ENCODE results near the gene C10orf71. TPM values are rescaled to one million over a fixed set of nuclear protein-coding genes. Genes with fewer than 3 reads are reported as not detected.

Gene C10orf71
- total and polyA plus RNA-seq, 2 donors (not counting 1 experiment from before 2014, with no cell fraction given): not detected

GRCh38 chr10:49327036-49327813 is 28.3 kb downstream of the C10orf71 start:
- no peaks in the 10 kb centered on the region for H3K9me3 Mint-ChIP-seq (ENCODE audit: insufficient read depth)

More at GRCh38 chr10:49327036-49327813, 28.3 kb downstream of the C10orf71 start:
- Mint-ChIP-seq H3K4me1 (no peaks in the 10 kb centered on the region), H3K27me3 (peaks cover 15% of the 10 kb centered on the region), H3K4me3 (no peak overlapping the region), H3K27ac (no peak overlapping the region)
- H3K4me2 ChIP-seq (replicated peaks; ENCODE audit: low read depth, low read length, poor library complexity, severe bottlenecking): no peak overlapping the region
- H3K9me3 ChIP-seq (ENCODE audit: control extremely low read depth in 1 of 3, control insufficient read depth in 2 of 3, insufficient read depth in 1 of 3, low read length in 2 of 3): no peaks in the 10 kb centered on the region
- CTCF ChIA-PET: no interaction called here
- H3K4me1 ChIP-seq (ENCODE audit: control insufficient read depth in 2 of 2, insufficient read depth in 2 of 2, low read length in 2 of 2): no peaks in the 10 kb centered on the region
- no peaks in the 10 kb centered on the region for H3K79me2 ChIP-seq (ENCODE audit: control insufficient read depth, insufficient read depth, low read length)
- no peaks in the 10 kb centered on the region for H4K20me1 ChIP-seq (ENCODE audit: control insufficient read depth, insufficient read depth, low read length, poor library complexity, severe bottlenecking)
- no peak overlapping the region for H3K4me3 ChIP-seq (ENCODE audit: control extremely low read depth in 1 of 5, extremely low read depth in 1 of 5, insufficient read depth in 1 of 5, low read depth in 2 of 5, low read length in 4 of 5)
- 97% methylated on average over 5 of the region's 8 CpGs for WGBS (ENCODE audit: insufficient coverage)
- H2AFZ ChIP-seq (ENCODE audit: insufficient read depth, low read depth, low read length, poor library complexity, severe bottlenecking): no peak overlapping the region
- no peaks in the 10 kb centered on the region for H3K27me3 ChIP-seq (replicated peaks in 1 of 4; ENCODE audit: control extremely low read depth in 1 of 4, control insufficient read depth in 3 of 4, insufficient read depth in 4 of 4, low read length in 3 of 4)
- no peaks in the 10 kb centered on the region for H3K36me3 ChIP-seq (replicated peaks in 1 of 2; ENCODE audit: control extremely low read depth in 1 of 2, control insufficient read depth in 1 of 2, extremely low read depth in 1 of 2, insufficient read depth in 2 of 2, low read length in 1 of 2)
- DNase-seq: no peak
- no peak for ATAC-seq (ENCODE audit: low read depth)
- intact Hi-C loops (cut with micrococcal nuclease): no loop called here
- POLR2A ChIA-PET: no interaction called here
- TF ChIP-seq EZH2 (IDR thresholded peaks at IDR 0.05; ENCODE audit: borderline replicate concordance, insufficient read depth, low read depth, low read length, poor library complexity, severe bottlenecking): no peak
- TF ChIP-seq CTCF (IDR thresholded peaks at IDR 0.05): no peak
- no peak overlapping the region for H3K27ac ChIP-seq (ENCODE audit: low read length in 2 of 2)
- H3K9ac ChIP-seq (ENCODE audit: low read length): no peak overlapping the region
